ENCODE results near the gene TAS2R41.

DNA sequence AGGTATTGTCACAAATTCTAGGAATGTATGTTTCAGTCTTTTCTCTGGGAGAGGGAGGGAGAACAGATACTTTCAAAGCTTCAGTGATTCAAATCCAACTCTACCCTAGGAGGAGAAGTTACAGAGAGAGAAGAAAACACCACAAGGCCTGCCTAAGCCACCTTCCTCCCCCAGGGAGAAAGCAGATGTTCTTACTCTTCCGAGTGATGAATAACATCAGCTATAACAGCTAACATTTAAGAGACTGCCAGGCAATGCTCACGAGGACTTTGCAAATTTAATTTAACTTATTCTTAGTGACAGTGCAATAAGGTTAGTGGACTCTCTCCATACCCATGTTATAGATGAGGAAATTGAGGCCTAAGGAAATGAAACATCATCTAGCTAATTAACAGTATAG, 36.8 kb downstream of the TAS2R41 start:
- TF ChIP-seq, protein P1, sequence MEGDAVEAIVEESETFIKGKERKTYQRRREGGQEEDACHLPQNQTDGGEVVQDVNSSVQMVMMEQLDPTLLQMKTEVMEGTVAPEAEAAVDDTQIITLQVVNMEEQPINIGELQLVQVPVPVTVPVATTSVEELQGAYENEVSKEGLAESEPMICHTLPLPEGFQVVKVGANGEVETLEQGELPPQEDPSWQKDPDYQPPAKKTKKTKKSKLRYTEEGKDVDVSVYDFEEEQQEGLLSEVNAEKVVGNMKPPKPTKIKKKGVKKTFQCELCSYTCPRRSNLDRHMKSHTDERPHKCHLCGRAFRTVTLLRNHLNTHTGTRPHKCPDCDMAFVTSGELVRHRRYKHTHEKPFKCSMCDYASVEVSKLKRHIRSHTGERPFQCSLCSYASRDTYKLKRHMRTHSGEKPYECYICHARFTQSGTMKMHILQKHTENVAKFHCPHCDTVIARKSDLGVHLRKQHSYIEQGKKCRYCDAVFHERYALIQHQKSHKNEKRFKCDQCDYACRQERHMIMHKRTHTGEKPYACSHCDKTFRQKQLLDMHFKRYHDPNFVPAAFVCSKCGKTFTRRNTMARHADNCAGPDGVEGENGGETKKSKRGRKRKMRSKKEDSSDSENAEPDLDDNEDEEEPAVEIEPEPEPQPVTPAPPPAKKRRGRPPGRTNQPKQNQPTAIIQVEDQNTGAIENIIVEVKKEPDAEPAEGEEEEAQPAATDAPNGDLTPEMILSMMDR (conservative IDR thresholded peaks at IDR 0.05 in 1 of 2, IDR thresholded peaks at IDR 0.05 in 1 of 2; ENCODE audit: extremely low read depth in 1 of 2, insufficient read depth in 1 of 2, low read depth in 1 of 2, low read length in 2 of 2): no peak
- no peak for TF ChIP-seq EZH2 (IDR thresholded peaks at IDR 0.05; ENCODE audit: borderline replicate concordance, low read length)
